Lower lobe of right lung (tissue), 2 donors: ENCODE results near the gene MYCT1. TPM values are rescaled to one million over a fixed set of nuclear protein-coding genes. Genes with fewer than 3 reads are reported as not detected.
A peak's percentile ranks its signal among the peaks of the same experiment; 100 is the strongest.

Experiments
- ATAC-seq, 2 donors: fragments of 200-7000 bp; cut with Tn5 transposase; one replicate each; pipeline ENCODE4 v1.9.1; 2020 to 2022; ENCODE audit warnings: mild to moderate bottlenecking in 2 of 2, moderate library complexity in 2 of 2
- DNase-seq: peaks from one replicate; pipeline ENCODE4 v3.0.0-alpha.2; 2020
- H3K27ac ChIP-seq: fragments of 200-600 bp; one replicate; pipeline ENCODE4 v1.8.0; 2022
- H3K27me3 ChIP-seq: fragments of 200-600 bp; one replicate; pipeline ENCODE4 v1.8.0; 2022; ENCODE audit warnings: low read depth
- H3K36me3 ChIP-seq: fragments of 200-600 bp; one replicate; pipeline ENCODE4 v1.8.0; 2022; ENCODE audit warnings: mild to moderate bottlenecking
- H3K4me1 ChIP-seq: fragments of 200-600 bp; one replicate; pipeline ENCODE4 v1.8.0; 2022
- H3K4me3 ChIP-seq: fragments of 200-600 bp; one replicate; pipeline ENCODE4 v1.8.0; 2022; ENCODE audit warnings: mild to moderate bottlenecking
- H3K9me3 ChIP-seq: fragments of 200-600 bp; one replicate; pipeline ENCODE4 v1.8.0; 2022
- intact Hi-C: fragments of 100-400 bp; cut with DNase I; formaldehyde crosslinking; loops from one replicate; pipeline ENCODE4 v1.11.0; 2022
- long read RNA-seq: library from polyadenylated mRNA; unstranded; transcript quantifications from one replicate; pipeline ENCODE4 v2.0.0, GENCODE V29; 2021
- total RNA-seq: library from RNA; stranded (reverse); fragmentation: NEBNext Ultra II Directional; extraction: Animal tissue kit (Norgen Biotek cat#: 25700); gene quantifications from one replicate; pipeline ENCODE4 v1.2.1, GENCODE V29; 2021
- TF ChIP-seq, protein P1 (sequence below): fragments of 200-600 bp; IDR thresholded peaks from one replicate; pipeline ENCODE4 v1.8.0; 2022; ENCODE audit warnings: antibody characterized with exemption, mild to moderate bottlenecking
- donor health status: DM: no; HTN: yes; CAD: no; lungs with severe emphysema.

MYCT1 gene, protein sequence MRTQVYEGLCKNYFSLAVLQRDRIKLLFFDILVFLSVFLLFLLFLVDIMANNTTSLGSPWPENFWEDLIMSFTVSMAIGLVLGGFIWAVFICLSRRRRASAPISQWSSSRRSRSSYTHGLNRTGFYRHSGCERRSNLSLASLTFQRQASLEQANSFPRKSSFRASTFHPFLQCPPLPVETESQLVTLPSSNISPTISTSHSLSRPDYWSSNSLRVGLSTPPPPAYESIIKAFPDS
- total RNA-seq: 18.0 TPM
- long read RNA-seq, transcript MYCT1-201 (2 exons, 3,030 nt): major isoform, 7 of 14 reads
- long read RNA-seq, partial matches to known transcripts: 3 of 14 reads
- long read RNA-seq, other reads (novel, unspliced or antisense): 3 of 14 reads

DNA sequence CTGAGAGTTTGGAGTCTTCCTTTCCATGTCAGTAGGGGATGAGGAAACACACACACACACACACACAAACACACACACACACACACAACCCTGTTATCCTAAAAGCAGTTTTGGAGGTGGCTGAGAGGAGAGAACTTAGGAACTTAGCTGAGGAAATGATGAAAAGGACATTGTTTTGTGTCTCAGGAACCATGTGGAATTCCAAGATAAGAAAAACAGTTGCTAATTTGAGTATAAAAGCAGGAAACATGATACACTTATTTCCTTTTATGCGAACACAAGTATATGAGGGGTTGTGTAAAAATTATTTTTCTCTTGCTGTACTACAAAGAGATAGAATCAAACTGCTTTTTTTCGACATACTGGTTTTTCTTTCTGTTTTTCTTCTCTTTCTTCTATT is at the start of gene MYCT1:
MYCT1 (plus strand) TSS at position 264 of the 400 bp plus-strand sequence; CDS start at position 270, 6 bp downstream.
- intact Hi-C loops: no loop called here
- DNase-seq (no peak), ATAC-seq (no peak)
- Histone ChIP-seq H3K36me3 (no peaks in the 10 kb centered on the region), H3K4me3 (peak within 1 kb of the TSS; percentile 36), H3K27ac (peak within 1 kb of the TSS; percentile 63), H3K4me1 (no peaks in the 10 kb centered on the region), H3K27me3 (no peaks in the 10 kb centered on the region), H3K9me3 (no peaks in the 10 kb centered on the region)
- TF ChIP-seq, protein P1, sequence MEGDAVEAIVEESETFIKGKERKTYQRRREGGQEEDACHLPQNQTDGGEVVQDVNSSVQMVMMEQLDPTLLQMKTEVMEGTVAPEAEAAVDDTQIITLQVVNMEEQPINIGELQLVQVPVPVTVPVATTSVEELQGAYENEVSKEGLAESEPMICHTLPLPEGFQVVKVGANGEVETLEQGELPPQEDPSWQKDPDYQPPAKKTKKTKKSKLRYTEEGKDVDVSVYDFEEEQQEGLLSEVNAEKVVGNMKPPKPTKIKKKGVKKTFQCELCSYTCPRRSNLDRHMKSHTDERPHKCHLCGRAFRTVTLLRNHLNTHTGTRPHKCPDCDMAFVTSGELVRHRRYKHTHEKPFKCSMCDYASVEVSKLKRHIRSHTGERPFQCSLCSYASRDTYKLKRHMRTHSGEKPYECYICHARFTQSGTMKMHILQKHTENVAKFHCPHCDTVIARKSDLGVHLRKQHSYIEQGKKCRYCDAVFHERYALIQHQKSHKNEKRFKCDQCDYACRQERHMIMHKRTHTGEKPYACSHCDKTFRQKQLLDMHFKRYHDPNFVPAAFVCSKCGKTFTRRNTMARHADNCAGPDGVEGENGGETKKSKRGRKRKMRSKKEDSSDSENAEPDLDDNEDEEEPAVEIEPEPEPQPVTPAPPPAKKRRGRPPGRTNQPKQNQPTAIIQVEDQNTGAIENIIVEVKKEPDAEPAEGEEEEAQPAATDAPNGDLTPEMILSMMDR: no peak

DNA sequence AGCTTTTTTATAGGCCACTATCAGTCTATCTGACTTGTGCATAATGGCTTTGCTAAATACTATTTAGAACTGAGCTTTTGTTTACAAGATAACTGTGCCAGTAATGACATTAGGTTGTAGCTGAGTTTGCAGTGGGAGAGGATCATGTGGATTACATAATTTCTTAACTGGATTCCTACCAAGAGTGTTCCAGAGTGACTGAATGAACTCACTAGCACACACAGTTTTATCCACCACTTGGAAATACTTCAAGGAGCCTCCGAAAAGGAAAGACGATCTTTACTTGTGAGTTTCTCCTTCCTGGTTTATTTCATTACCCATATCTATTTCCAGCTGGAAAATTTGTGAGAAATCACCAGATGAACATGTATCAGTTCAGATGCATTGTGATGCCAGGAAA is 49.6 kb upstream of the MYCT1 start:
- H3K36me3 ChIP-seq: no peaks in the 10 kb centered on the region
- no peak overlapping the region for H3K27ac ChIP-seq
- DNase-seq (no peak), ATAC-seq (peak in 1 of 2 donors; percentile 35)
- H3K4me1 ChIP-seq: peaks cover 6% of the 10 kb centered on the region
- TF ChIP-seq, protein P1: no peak
- H3K27me3 ChIP-seq: no peaks in the 10 kb centered on the region
- intact Hi-C loops: no loop called here
- H3K4me3 ChIP-seq: no peak overlapping the region
- H3K9me3 ChIP-seq: no peaks in the 10 kb centered on the region

DNA sequence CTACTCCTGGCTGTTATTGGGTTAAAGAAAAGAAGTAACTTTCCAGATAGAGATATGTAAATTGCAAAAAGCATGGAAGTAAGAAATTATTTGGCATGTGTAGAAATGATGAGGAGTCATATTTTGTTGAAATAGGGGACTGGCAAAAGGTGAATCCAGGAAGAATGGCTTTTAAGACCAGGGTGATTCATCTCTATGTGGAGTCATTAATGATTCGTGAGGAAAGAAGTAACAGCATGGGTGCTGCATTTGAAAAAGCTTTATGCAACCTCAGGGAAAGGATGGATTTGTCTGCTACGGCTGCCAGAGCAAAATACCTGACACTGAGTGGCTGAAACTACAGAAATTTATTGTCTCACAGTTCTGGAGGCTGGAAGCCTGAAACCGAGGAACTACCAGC is 45.7 kb upstream of the MYCT1 start:
- Histone ChIP-seq H3K27me3 (no peaks in the 10 kb centered on the region), H3K4me1 (peaks cover 6% of the 10 kb centered on the region), H3K4me3 (no peak overlapping the region), H3K27ac (no peak overlapping the region), H3K9me3 (no peaks in the 10 kb centered on the region), H3K36me3 (no peaks in the 10 kb centered on the region)
- no peak for DNase-seq
- ATAC-seq: no peak
- TF ChIP-seq, protein P1: no peak
- intact Hi-C loops: no loop called here

DNA sequence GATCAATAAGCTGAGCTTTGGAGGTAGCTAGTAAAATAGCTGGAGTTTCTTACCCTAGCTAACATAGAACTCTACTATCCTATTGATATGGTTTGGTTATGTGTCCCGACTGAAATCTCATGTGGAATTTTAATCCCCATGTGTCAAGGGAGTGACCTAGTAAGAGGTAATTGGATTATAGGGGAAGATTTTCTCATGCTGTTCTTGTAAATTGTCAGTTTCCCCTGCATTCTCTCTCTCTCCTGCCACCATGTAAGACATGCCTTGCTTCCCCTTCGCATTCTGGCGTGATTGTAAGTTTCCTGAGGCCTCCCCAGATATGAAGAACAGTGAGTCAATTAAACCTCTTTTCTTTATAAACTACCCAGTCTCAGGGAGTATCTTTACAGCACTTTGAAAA is 35.9 kb upstream of the MYCT1 start:
- ATAC-seq (no peak), DNase-seq (no peak)
- TF ChIP-seq, protein P1: no peak
- Histone ChIP-seq H3K27me3 (no peaks in the 10 kb centered on the region), H3K9me3 (no peaks in the 10 kb centered on the region), H3K4me1 (no peaks in the 10 kb centered on the region), H3K36me3 (no peaks in the 10 kb centered on the region), H3K27ac (no peak overlapping the region), H3K4me3 (no peak overlapping the region)
- intact Hi-C loops: no loop called here

DNA sequence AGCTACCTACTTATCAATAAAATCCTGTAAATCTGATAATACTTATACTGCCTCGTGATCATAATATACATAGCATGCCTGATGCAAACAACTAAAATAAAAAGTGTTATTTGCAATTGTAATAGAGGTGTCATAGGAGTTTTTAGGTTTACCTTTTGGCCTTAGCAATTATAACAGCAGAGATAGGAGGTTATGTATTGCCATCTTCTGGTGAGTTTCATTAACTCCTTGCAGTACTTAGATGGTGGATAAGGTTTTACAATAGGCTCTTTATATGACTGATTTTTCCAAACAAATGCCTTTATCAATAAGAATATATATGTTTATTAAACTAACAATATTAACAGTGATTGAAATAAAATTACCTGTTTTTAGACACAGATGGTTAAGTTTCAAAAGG is 27.8 kb upstream of the MYCT1 start:
- Histone ChIP-seq H3K9me3 (no peaks in the 10 kb centered on the region), H3K27me3 (no peaks in the 10 kb centered on the region), H3K36me3 (no peaks in the 10 kb centered on the region), H3K27ac (no peak overlapping the region), H3K4me1 (no peaks in the 10 kb centered on the region), H3K4me3 (no peak overlapping the region)
- TF ChIP-seq, protein P1: peak; percentile 28
- DNase-seq (no peak), ATAC-seq (no peak)
- intact Hi-C loops: no loop called here
